SU-DHL-6 (cell line): ENCODE data around the gene MARCHF3.
"Not testable (repeated sequence)": the region's sequence is repeated elsewhere in the genome, so short reads cannot be mapped to it uniquely, and the experiment has no call there.

Experiments used
- H2AFZ ChIP-seq: fragments of 200-600 bp; sonication (generic); 2 replicates; pipeline ENCODE4 v1.6.1; 2014; ENCODE audit warnings: low read depth, mild to moderate bottlenecking, moderate library complexity, mixed read lengths, antibody characterized with exemption, low read length; ENCODE audit not compliant: severe bottlenecking
- H3F3A ChIP-seq: fragments of 200-600 bp; shearing (Covaris generic); 2 replicates; pipeline ENCODE4 v1.6.0; 2016; ENCODE audit warnings: antibody characterized with exemption, mild to moderate bottlenecking; ENCODE audit not compliant: insufficient read depth
- H3K27ac ChIP-seq: fragments of 200-600 bp; sonication (generic); 2 replicates; pipeline ENCODE4 v1.5.1; 2016; ENCODE audit warnings: low read depth, mild to moderate bottlenecking, low read length, moderate library complexity, mixed read lengths
- H3K27me3 ChIP-seq: fragments of 200-600 bp; sonication (generic), shearing (Covaris generic); 2 replicates; pipeline ENCODE4 v1.6.0; 2014; ENCODE audit warnings: mild to moderate bottlenecking, low read length
- H3K36me3 ChIP-seq: fragments of 200-600 bp; sonication (generic); 2 replicates; pipeline ENCODE4 v1.6.1; 2014; ENCODE audit warnings: mild to moderate bottlenecking, low read length, mixed read lengths
- H3K4me2 ChIP-seq: fragments of 300-600, 200-600 bp; shearing (Covaris generic), sonication (generic); 2 replicates; pipeline ENCODE4 v1.6.0; 2014; ENCODE audit warnings: low read length, low read depth, mild to moderate bottlenecking; ENCODE audit not compliant: poor library complexity, severe bottlenecking
- H3K4me3 ChIP-seq: fragments of 200-600 bp; sonication (generic); 2 replicates; pipeline ENCODE4 v1.5.1; 2014; ENCODE audit warnings: antibody characterized with exemption, low read length, mild to moderate bottlenecking, mixed read lengths; ENCODE audit not compliant: insufficient read depth, poor library complexity, severe bottlenecking
- H3K79me2 ChIP-seq: fragments of 200-600 bp; sonication (generic); 2 replicates; pipeline ENCODE4 v1.6.1; 2014; ENCODE audit warnings: mild to moderate bottlenecking, low read length, moderate library complexity; ENCODE audit not compliant: insufficient read depth
- H3K9ac ChIP-seq: fragments of 200-600 bp; sonication (generic); 2 replicates; pipeline ENCODE4 v1.7.0; 2014; ENCODE audit warnings: mild to moderate bottlenecking, low read length
- H3K9me2 ChIP-seq: fragments of 200-600 bp; sonication (generic); replicated peaks from 2 replicates; pipeline ENCODE4 v1.6.1; 2014; ENCODE audit warnings: low read length; ENCODE audit not compliant: insufficient read depth
- H3K9me3 ChIP-seq: fragments of 200-600 bp; sonication (generic); 2 replicates; pipeline ENCODE4 v1.6.1; 2014; ENCODE audit warnings: low read length, mixed read lengths; ENCODE audit not compliant: insufficient read depth
- H4K20me1 ChIP-seq: fragments of 200-600 bp; sonication (generic); 2 replicates; pipeline ENCODE4 v1.6.1; 2014; ENCODE audit warnings: low read depth, mild to moderate bottlenecking, antibody characterized with exemption, low read length, moderate library complexity, mixed read lengths
- CTCF ChIP-seq: fragments of 200-600 bp; sonication (generic); IDR thresholded peaks from one replicate; pipeline ENCODE4 v1.5.1; 2017; ENCODE audit warnings: antibody characterized with exemption, mild to moderate bottlenecking, low read length, moderate library complexity; ENCODE audit not compliant: insufficient read depth, poor library complexity, severe bottlenecking
- EZH2phosphoT487 ChIP-seq: fragments of 200-600 bp; sonication (generic), shearing (Covaris generic); conservative IDR thresholded peaks from 2 replicates; pipeline ENCODE4 v1.6.1; 2018; ENCODE audit warnings: mild to moderate bottlenecking, antibody characterized with exemption, low read length, moderate library complexity, mixed read lengths

Gene MARCHF3

GRCh38 chr5:127027539-127027938, 2.8 kb downstream of the MARCHF3 start:
- H3K4me3 ChIP-seq = no peak overlapping the region
- H3K9me3 ChIP-seq = no peaks in the 10 kb centered on the region
- H3K79me2 ChIP-seq = no peaks in the 10 kb centered on the region
- H3K36me3 ChIP-seq = no peaks in the 10 kb centered on the region
- H3K4me2 ChIP-seq = no peak overlapping the region
- H2AFZ ChIP-seq = no peak overlapping the region
- H3K27me3 ChIP-seq = no peaks in the 10 kb centered on the region
- H4K20me1 ChIP-seq = no peaks in the 10 kb centered on the region
- H3K9me2 ChIP-seq = no peaks in the 10 kb centered on the region
- no peak overlapping the region for H3K27ac ChIP-seq
- no peaks in the 10 kb centered on the region for H3F3A ChIP-seq
- H3K9ac ChIP-seq = no peak overlapping the region
- TF ChIP-seq CTCF (no peak), EZH2phosphoT487 (no peak)

DNA sequence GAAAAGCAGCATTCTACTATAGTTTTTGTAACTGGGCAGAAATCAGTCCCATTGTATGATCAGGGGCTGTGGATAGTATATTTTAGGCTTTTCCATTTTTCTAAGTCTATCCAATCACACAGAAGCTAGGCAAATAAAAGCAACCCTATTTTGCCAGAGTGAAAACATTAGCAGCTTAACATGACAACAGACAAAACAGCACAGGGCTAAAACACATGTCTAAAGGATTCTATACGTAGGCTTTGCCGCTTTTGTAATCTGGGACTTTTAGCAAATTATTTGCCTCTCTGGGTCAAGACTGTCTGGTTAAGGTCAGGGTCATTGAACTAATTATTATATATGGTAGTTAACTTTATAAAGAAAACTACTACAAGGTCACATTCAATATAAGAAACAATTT, 4.2 kb downstream of the MARCHF3 start:
- Histone ChIP-seq H3K79me2 (no peaks in the 10 kb centered on the region), H2AFZ (no peak overlapping the region), H4K20me1 (no peaks in the 10 kb centered on the region), H3K9me3 (no peaks in the 10 kb centered on the region), H3K9ac (no peak overlapping the region), H3F3A (no peaks in the 10 kb centered on the region), H3K27ac (no peak overlapping the region), H3K27me3 (no peaks in the 10 kb centered on the region), H3K36me3 (no peaks in the 10 kb centered on the region), H3K9me2 (no peaks in the 10 kb centered on the region), H3K4me2 (no peak overlapping the region), H3K4me3 (no peak overlapping the region)
- TF ChIP-seq EZH2phosphoT487 (no peak), CTCF (no peak)

DNA sequence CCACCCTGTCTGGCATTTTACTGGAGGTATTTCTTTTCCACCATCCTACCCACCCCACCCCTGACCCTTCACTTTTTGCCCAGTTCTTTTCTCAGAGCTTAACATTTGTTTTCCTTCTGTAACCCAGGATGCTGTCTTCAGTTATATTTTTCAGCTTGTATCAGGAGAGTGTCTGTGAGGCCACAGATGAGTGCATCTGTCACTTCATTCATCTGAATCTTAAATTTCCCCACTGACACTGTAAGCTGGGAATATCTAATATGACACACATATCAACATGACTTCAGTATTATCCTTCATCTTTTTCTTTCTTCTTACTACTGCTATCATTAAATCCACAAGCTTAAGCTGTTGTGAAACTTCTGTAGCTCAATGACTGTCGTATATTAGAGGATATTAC, 4.9 kb downstream of the MARCHF3 start:
- Histone ChIP-seq H3K79me2 (no peaks in the 10 kb centered on the region), H3K4me3 (no peak overlapping the region), H3K9ac (no peak overlapping the region), H3K4me2 (no peak overlapping the region), H3K36me3 (no peaks in the 10 kb centered on the region), H4K20me1 (no peaks in the 10 kb centered on the region), H3K9me3 (no peaks in the 10 kb centered on the region), H3F3A (no peaks in the 10 kb centered on the region), H3K27me3 (no peaks in the 10 kb centered on the region), H2AFZ (no peak overlapping the region), H3K27ac (no peak overlapping the region), H3K9me2 (no peaks in the 10 kb centered on the region)
- no peak for TF ChIP-seq CTCF

DNA sequence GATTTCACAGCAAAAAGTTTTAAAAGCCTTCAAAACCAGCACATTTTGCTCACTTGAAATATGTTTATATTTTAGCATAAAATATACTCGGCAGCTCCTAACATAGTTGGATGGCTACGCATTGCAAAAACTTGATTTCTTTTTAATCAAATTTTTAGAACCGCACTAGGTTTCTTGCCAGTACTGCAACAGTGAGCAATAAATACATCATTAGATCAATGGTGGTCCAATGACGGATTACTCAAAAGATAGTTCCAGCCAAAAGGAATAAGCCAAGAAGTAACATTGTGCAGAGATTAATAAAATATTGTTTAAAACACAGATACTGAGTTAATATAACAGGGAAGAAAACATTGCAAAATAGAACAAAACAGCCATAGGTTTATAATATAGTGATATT, 5.5 kb downstream of the MARCHF3 start:
- no peak overlapping the region for H3K4me2 ChIP-seq
- H3K36me3 ChIP-seq = no peaks in the 10 kb centered on the region
- H3K79me2 ChIP-seq = no peaks in the 10 kb centered on the region
- no peak for TF ChIP-seq CTCF
- TF ChIP-seq EZH2phosphoT487 = no peak
- H4K20me1 ChIP-seq = no peaks in the 10 kb centered on the region
- H2AFZ ChIP-seq = no peak overlapping the region
- no peaks in the 10 kb centered on the region for H3K9me3 ChIP-seq
- H3K9me2 ChIP-seq = no peaks in the 10 kb centered on the region
- H3K27me3 ChIP-seq = no peaks in the 10 kb centered on the region
- no peaks in the 10 kb centered on the region for H3F3A ChIP-seq
- no peak overlapping the region for H3K27ac ChIP-seq
- no peak overlapping the region for H3K9ac ChIP-seq
- no peak overlapping the region for H3K4me3 ChIP-seq

DNA sequence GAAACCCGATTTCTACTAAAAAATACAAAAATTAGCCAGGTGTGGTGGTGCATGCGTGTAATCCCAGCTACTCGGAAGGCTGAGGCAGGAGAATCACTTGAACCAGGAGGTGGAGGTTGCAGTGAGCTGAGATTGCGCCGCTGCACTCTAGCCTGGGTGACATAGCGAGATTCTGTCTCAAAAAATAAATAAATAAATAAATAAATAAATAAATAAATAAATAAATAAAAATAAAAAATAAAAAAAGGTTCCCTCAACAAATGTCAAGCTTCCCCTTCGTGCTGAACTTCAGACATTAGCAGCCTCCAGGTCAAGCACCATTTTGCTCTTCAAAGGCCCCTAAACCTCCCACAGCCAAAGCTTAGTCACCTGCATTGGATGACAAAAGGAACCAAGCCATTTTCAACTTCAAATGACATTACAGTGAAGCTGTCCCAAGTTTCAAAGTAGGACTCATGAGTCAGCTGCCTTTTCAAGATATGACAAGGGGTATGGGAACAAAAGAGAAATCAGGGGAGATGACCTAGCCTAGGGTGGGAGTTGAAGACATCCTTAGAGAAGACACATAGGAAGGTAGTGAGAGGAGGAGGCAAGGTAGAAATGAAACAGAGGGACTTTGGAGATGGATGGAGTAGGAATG, 6.7 kb downstream of the MARCHF3 start:
- H3K9me3 ChIP-seq, H3K27ac ChIP-seq, H3K27me3 ChIP-seq, H3K4me2 ChIP-seq, H3F3A ChIP-seq, H4K20me1 ChIP-seq, H3K36me3 ChIP-seq, H3K9ac ChIP-seq, H3K4me3 ChIP-seq, H3K79me2 ChIP-seq, H3K9me2 ChIP-seq, H2AFZ ChIP-seq: not testable (repeated sequence)
